GM19467 (cell line): Measurements from ENCODE around the gene ZNF148.

Experiments
- ATAC-seq: cut with Tn5 transposase; IDR thresholded peaks from one replicate; pipeline ENCODE4 v1.9.1; 2021; ENCODE audit warnings: mild to moderate bottlenecking, moderate library complexity; ENCODE audit not compliant: unreplicated experiment

The ZNF148 gene

GRCh38 chr3:125194061-125194848 lies 180.9 kb downstream of the ZNF148 start:
- ATAC-seq: no peak

GRCh38 chr3:125192190-125193035 lies 182.7 kb downstream of the ZNF148 start:
- peak; percentile 50 for ATAC-seq

- ATAC-seq: no peak
Measured at GRCh38 chr3:125191730-125192129, 183.4 kb downstream of the ZNF148 start.

GRCh38 chr3:125191256-125191655 lies 183.9 kb downstream of the ZNF148 start:
- ATAC-seq: no peak

- no peak for ATAC-seq
Measured at GRCh38 chr3:125190786-125191185, 184.3 kb downstream of the ZNF148 start.

GRCh38 chr3:125189378-125190165 lies 185.6 kb downstream of the ZNF148 start:
- no peak for ATAC-seq

- no peak for ATAC-seq
Measured at GRCh38 chr3:125188955-125189354, 186.2 kb downstream of the ZNF148 start.

GRCh38 chr3:125187599-125187910 lies 187.6 kb downstream of the ZNF148 start:
- ATAC-seq: no peak

GRCh38 chr3:125186800-125187598 lies 188.1 kb downstream of the ZNF148 start:
- ATAC-seq: no peak

GRCh38 chr3:125186261-125186787 lies 188.8 kb downstream of the ZNF148 start:
- ATAC-seq: no peak

- ATAC-seq: no peak
Measured at GRCh38 chr3:125185805-125186204, 189.3 kb downstream of the ZNF148 start.

- ATAC-seq: no peak
Measured at GRCh38 chr3:125179884-125180240, 195.3 kb downstream of the ZNF148 start.

- ATAC-seq: no peak
Measured at GRCh38 chr3:125179143-125179883, 195.8 kb downstream of the ZNF148 start.

GRCh38 chr3:125177746-125178145 lies 197.4 kb downstream of the ZNF148 start:
- ATAC-seq: no peak
